Tibial nerve (tissue), 4 donors: ENCODE measurements around the gene HAO2.

Source experiments
- CTCF ChIP-seq, 5 experiments: fragments of 200-600 bp in 3 of 5; fragments of 450-650 bp in 2 of 5; sonication (generic) in 3 of 5; IDR thresholded peaks; one replicate each; pipeline ENCODE4 v1.5.1; 2016 to 2019; ENCODE audit warnings: antibody characterized with exemption in 5 of 5, mild to moderate bottlenecking in 3 of 5, moderate library complexity in 2 of 5
- EP300 ChIP-seq, 2 donors: sonication (generic); formaldehyde crosslinking; IDR thresholded peaks; one replicate each; pipeline ENCODE4 v1.6.1; 2017; ENCODE audit warnings: antibody characterized with exemption in 2 of 2, mild to moderate bottlenecking in 1 of 2
- POLR2A ChIP-seq, 2 donors: fragments of 450-650 bp; IDR thresholded peaks; one replicate each; pipeline ENCODE4 v1.6.1; 2017; ENCODE audit warnings: antibody characterized with exemption in 2 of 2, mild to moderate bottlenecking in 2 of 2, moderate library complexity in 2 of 2

GRCh38 chr1:119379117-119379516 is 10.5 kb downstream of the HAO2 start:
- no peak for TF ChIP-seq CTCF (IDR thresholded peaks at IDR 0.05)
- TF ChIP-seq POLR2A (IDR thresholded peaks at IDR 0.05), result no peak
- no peak for TF ChIP-seq EP300 (IDR thresholded peaks at IDR 0.05)
